GM15510 (cell line): ENCODE data around the gene C6orf120.
A peak's percentile ranks its signal among the peaks of the same experiment; 100 is the strongest.

Experiments
- POLR2A ChIP-seq: IDR thresholded peaks from 3 replicates; pipeline ENCODE4 v1.6.1; 2011; ENCODE audit warnings: borderline replicate concordance; ENCODE audit not compliant: insufficient read length; ENCODE audit errors: extremely low read depth

The C6orf120 gene

GRCh38 chr6:169669147-169669546 is 32.8 kb upstream of the C6orf120 start:
- no peak for TF ChIP-seq POLR2A

- TF ChIP-seq POLR2A = no peak
Measured at GRCh38 chr6:169669889-169670288, 32.0 kb upstream of the C6orf120 start.

- no peak for TF ChIP-seq POLR2A
Measured at GRCh38 chr6:169671563-169671962, 30.4 kb upstream of the C6orf120 start.

- no peak for TF ChIP-seq POLR2A
Measured at GRCh38 chr6:169675011-169675410, 26.9 kb upstream of the C6orf120 start.

GRCh38 chr6:169677096-169677495 is 24.8 kb upstream of the C6orf120 start:
- no peak for TF ChIP-seq POLR2A

GRCh38 chr6:169678342-169678741 is 23.6 kb upstream of the C6orf120 start:
- TF ChIP-seq POLR2A = no peak

- TF ChIP-seq POLR2A = no peak
Measured at GRCh38 chr6:169684056-169684455, 17.9 kb upstream of the C6orf120 start.

- TF ChIP-seq POLR2A = no peak
Measured at GRCh38 chr6:169685860-169686259, 16.1 kb upstream of the C6orf120 start.

GRCh38 chr6:169689287-169689686 is 12.6 kb upstream of the C6orf120 start:
- no peak for TF ChIP-seq POLR2A

GRCh38 chr6:169691260-169691659 is 10.7 kb upstream of the C6orf120 start:
- TF ChIP-seq POLR2A = no peak

- TF ChIP-seq POLR2A = no peak
Measured at GRCh38 chr6:169692516-169692915, 9.4 kb upstream of the C6orf120 start.

- TF ChIP-seq POLR2A = no peak
Measured at GRCh38 chr6:169695131-169695530, 6.8 kb upstream of the C6orf120 start.

GRCh38 chr6:169700296-169700695 is 1.6 kb upstream of the C6orf120 start:
- no peak for TF ChIP-seq POLR2A

- no peak for TF ChIP-seq POLR2A
Measured at GRCh38 chr6:169701311-169701953, 494 bp upstream of the C6orf120 start.

GRCh38 chr6:169702840-169703246 is 917 bp downstream of the C6orf120 start:
- TF ChIP-seq POLR2A = peak; percentile 6

- TF ChIP-seq POLR2A = no peak
Measured at GRCh38 chr6:169707772-169708171, 5.8 kb downstream of the C6orf120 start.

GRCh38 chr6:169709293-169709692 is 7.4 kb downstream of the C6orf120 start:
- no peak for TF ChIP-seq POLR2A
